Parathyroid adenoma (tissue), 2 donors: ENCODE measurements around the gene ITIH3.

Source experiments
- H2AFZ ChIP-seq: fragments of 300-600 bp; sonication (generic); one replicate; pipeline ENCODE4 v1.7.0; 2017; ENCODE audit warnings: antibody characterized with exemption, mild to moderate bottlenecking
- H3K27ac ChIP-seq: fragments of 300-600 bp; sonication (generic); one replicate; pipeline ENCODE4 v1.7.0; 2017
- H3K27me3 ChIP-seq: fragments of 300-600 bp; sonication (generic); one replicate; pipeline ENCODE4 v1.7.0; 2017; ENCODE audit warnings: low read length; ENCODE audit not compliant: control insufficient read depth, insufficient read depth
- H3K36me3 ChIP-seq: fragments of 300-600 bp; sonication (generic); one replicate; pipeline ENCODE4 v1.7.0; 2017; ENCODE audit warnings: low read length; ENCODE audit not compliant: control insufficient read depth, insufficient read depth
- H3K4me1 ChIP-seq: fragments of 300-600 bp; sonication (generic); one replicate; pipeline ENCODE4 v1.7.0; 2017; ENCODE audit warnings: control low read depth
- H3K4me2 ChIP-seq: fragments of 300-600 bp; sonication (generic); one replicate; pipeline ENCODE4 v1.7.0; 2017; ENCODE audit warnings: low read length
- H3K4me3 ChIP-seq: fragments of 300-600 bp; sonication (generic); one replicate; pipeline ENCODE4 v1.7.0; 2017; ENCODE audit warnings: low read depth, low read length
- H3K79me2 ChIP-seq: fragments of 300-600 bp; sonication (generic); one replicate; pipeline ENCODE4 v1.7.0; 2017; ENCODE audit warnings: control low read depth
- H3K9ac ChIP-seq: fragments of 300-600 bp; sonication (generic); one replicate; pipeline ENCODE4 v1.7.0; 2017; ENCODE audit warnings: mild to moderate bottlenecking
- H3K9me3 ChIP-seq: fragments of 300-600 bp; sonication (generic); one replicate; pipeline ENCODE4 v1.7.0; 2017; ENCODE audit warnings: low read length; ENCODE audit not compliant: control insufficient read depth
- TF ChIP-seq, protein P1 (sequence below): fragments of 300-600 bp; sonication (generic); IDR thresholded peaks from one replicate; pipeline ENCODE4 v1.7.0; 2017; ENCODE audit warnings: antibody characterized with exemption, mild to moderate bottlenecking
- donor health status: primary hyperparathyroidism.

Gene ITIH3

DNA sequence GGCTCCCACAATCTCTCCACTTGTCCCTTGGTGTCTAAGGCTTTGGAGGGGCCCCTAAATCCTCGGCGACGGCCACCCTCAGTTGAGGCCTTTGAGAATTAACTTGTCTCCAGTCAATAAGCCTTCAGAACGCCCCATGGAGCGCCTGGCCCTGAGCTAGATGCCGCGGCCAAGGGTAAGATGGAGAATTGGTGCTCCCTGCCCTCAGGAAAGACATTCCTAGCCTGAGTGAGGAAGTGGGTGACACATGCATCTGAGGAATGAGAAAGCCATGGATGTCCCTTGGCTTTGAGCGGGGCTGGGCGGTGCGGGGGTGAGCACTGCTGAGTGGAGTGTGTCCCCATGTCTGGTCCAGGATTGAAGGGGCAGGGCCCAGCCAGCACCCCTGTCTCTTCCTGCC is 22.6 kb downstream of the ITIH3 start:
- Histone ChIP-seq H3K9ac (no peak overlapping the region), H2AFZ (no peak overlapping the region), H3K4me3 (no peak overlapping the region), H3K36me3 (no peaks in the 10 kb centered on the region), H3K27me3 (no peaks in the 10 kb centered on the region), H3K4me2 (no peak overlapping the region), H3K27ac (no peak overlapping the region), H3K9me3 (no peaks in the 10 kb centered on the region), H3K4me1 (no peaks in the 10 kb centered on the region), H3K79me2 (no peaks in the 10 kb centered on the region)
- TF ChIP-seq, protein P1, sequence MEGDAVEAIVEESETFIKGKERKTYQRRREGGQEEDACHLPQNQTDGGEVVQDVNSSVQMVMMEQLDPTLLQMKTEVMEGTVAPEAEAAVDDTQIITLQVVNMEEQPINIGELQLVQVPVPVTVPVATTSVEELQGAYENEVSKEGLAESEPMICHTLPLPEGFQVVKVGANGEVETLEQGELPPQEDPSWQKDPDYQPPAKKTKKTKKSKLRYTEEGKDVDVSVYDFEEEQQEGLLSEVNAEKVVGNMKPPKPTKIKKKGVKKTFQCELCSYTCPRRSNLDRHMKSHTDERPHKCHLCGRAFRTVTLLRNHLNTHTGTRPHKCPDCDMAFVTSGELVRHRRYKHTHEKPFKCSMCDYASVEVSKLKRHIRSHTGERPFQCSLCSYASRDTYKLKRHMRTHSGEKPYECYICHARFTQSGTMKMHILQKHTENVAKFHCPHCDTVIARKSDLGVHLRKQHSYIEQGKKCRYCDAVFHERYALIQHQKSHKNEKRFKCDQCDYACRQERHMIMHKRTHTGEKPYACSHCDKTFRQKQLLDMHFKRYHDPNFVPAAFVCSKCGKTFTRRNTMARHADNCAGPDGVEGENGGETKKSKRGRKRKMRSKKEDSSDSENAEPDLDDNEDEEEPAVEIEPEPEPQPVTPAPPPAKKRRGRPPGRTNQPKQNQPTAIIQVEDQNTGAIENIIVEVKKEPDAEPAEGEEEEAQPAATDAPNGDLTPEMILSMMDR: no peak

DNA sequence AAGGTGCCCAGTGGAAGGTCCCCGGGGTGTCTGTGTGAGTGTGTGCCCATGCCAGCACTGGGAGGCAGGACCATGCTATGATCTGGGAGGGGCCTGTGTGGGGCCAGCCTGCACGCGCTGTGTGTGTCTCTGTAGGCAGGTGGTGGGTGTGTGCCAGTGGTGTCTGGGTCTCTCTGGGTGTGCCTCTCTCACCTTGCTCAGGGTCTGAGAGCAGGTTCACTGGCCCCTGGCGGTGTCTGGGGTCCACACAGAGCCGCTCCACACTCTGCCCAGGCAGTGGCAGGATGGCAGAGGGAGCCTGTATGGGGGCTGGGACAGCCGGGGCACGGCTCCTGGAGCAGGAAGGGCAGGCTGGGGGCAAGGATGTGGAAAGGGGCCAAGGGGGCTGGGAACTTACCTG is 23.3 kb downstream of the ITIH3 start:
- no peak overlapping the region for H3K4me2 ChIP-seq
- no peaks in the 10 kb centered on the region for H3K79me2 ChIP-seq
- H3K27ac ChIP-seq: no peak overlapping the region
- TF ChIP-seq, protein P1: no peak
- no peak overlapping the region for H3K9ac ChIP-seq
- no peaks in the 10 kb centered on the region for H3K36me3 ChIP-seq
- no peaks in the 10 kb centered on the region for H3K4me1 ChIP-seq
- H3K27me3 ChIP-seq: no peaks in the 10 kb centered on the region
- H2AFZ ChIP-seq: no peak overlapping the region
- H3K9me3 ChIP-seq: no peaks in the 10 kb centered on the region
- no peak overlapping the region for H3K4me3 ChIP-seq

DNA sequence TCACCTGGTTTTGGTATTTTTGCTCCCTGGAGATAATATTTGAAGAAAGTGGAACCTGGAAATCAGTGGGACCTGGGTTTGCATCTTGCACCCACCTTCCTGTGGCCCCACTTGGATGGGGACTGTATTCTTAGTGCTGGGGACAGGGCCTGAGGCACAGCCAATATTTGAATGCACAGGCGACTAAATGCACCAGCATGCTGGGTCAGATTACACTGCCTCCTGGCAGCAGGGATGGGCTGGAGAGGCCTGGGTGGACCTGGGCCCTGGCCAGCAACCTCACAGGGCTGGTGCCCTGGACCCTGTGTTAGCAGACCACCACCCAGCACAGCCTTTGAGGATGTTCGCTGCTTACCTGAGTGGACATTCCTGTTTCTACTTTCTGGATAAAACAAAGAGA is 25.3 kb downstream of the ITIH3 start:
- H2AFZ ChIP-seq: no peak overlapping the region
- H3K4me1 ChIP-seq: no peaks in the 10 kb centered on the region
- TF ChIP-seq, protein P1: no peak
- H3K4me2 ChIP-seq: no peak overlapping the region
- H3K36me3 ChIP-seq: no peaks in the 10 kb centered on the region
- no peak overlapping the region for H3K27ac ChIP-seq
- H3K79me2 ChIP-seq: no peaks in the 10 kb centered on the region
- no peaks in the 10 kb centered on the region for H3K9me3 ChIP-seq
- H3K4me3 ChIP-seq: no peak overlapping the region
- no peak overlapping the region for H3K9ac ChIP-seq
- no peaks in the 10 kb centered on the region for H3K27me3 ChIP-seq

DNA sequence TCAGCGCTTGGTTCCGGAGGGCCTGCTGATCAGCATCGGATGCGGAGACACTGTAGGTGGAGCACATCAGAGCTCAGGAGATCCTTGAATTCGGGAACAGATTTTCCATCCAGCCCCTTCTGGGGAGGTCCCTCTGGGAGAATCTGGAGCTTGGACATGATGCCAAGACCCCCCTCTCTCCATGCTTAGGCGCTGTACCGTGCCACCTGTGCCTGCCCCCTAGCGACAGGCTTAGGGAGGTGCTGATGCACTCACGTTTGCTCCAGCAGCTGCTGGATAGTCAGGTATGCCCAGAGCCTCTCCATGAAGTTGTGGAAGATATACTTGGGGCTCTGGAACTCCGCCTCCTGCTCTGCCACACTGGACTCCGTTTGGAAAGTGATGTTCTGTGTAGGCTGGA is 26.1 kb downstream of the ITIH3 start:
- no peak overlapping the region for H3K4me3 ChIP-seq
- H3K27ac ChIP-seq: no peak overlapping the region
- H3K27me3 ChIP-seq: no peaks in the 10 kb centered on the region
- no peak overlapping the region for H3K9ac ChIP-seq
- no peak overlapping the region for H2AFZ ChIP-seq
- TF ChIP-seq, protein P1: no peak
- H3K79me2 ChIP-seq: no peaks in the 10 kb centered on the region
- H3K9me3 ChIP-seq: no peaks in the 10 kb centered on the region
- no peaks in the 10 kb centered on the region for H3K36me3 ChIP-seq
- no peak overlapping the region for H3K4me2 ChIP-seq
- H3K4me1 ChIP-seq: no peaks in the 10 kb centered on the region

DNA sequence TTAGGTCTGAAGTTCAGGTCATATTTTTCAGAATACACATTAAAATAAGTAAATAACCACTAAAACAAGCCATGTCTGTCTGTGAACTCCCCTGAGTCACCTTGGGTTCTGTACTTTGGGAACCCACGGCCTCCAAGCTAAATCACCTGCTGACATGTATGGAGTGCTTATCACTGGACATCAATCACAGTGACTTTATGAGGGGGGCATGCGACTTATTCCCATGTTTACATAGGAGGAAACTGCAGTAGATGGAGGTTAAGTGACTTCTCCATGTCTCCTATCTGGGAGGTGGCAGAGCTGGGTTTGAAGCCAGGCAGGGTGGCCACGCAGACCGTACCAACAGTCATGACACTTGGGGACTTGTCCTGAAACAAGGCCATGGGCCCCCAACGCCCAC is 27.8 kb downstream of the ITIH3 start:
- H3K4me1 ChIP-seq: no peaks in the 10 kb centered on the region
- no peaks in the 10 kb centered on the region for H3K9me3 ChIP-seq
- H3K79me2 ChIP-seq: no peaks in the 10 kb centered on the region
- no peaks in the 10 kb centered on the region for H3K36me3 ChIP-seq
- H3K4me2 ChIP-seq: no peak overlapping the region
- TF ChIP-seq, protein P1: no peak
- H3K27ac ChIP-seq: no peak overlapping the region
- H3K27me3 ChIP-seq: no peaks in the 10 kb centered on the region
- H2AFZ ChIP-seq: no peak overlapping the region
- H3K4me3 ChIP-seq: no peak overlapping the region
- no peak overlapping the region for H3K9ac ChIP-seq
